ENCODE data around the gene TMEM151B. TPM values are rescaled to one million over a fixed set of nuclear protein-coding genes. Genes with fewer than 3 reads are reported as not detected.
A peak's percentile ranks its signal among the peaks of the same experiment; 100 is the strongest.

The TMEM151B gene
- polyA plus RNA-seq, 2 of the 4 experiments (the other 2 are of a cell fraction): 0.01 TPM; not detected in 1

- no peak for DNase-seq (ENCODE audit: low read depth in 1 of 2, low spot score in 1 of 2)
- CTCF ChIA-PET: interaction anchor here (0.8 to 3.7 kb wide), 3 partner anchors 9 to 81 kb away, joined by 3 to 16 read pairs (median 5); no protein-coding TSS in a partner anchor
- H3K27ac ChIP-seq: peak overlapping the region in 1 of 2 experiments; percentile 99; a peak in 3 of 6 replicates
Measured at GRCh38 chr6:44258325-44258863, 11.9 kb upstream of the TMEM151B start.

GRCh38 chr6:44258921-44259320, 11.3 kb upstream of the TMEM151B start:
- ATAC-seq: no peak
- no peak overlapping the region for H3K4me3 ChIP-seq
- TF ChIP-seq NFE2L2 (conservative IDR thresholded peaks at IDR 0.05; ENCODE audit: low read length) (no peak), USF2 (IDR thresholded peaks at IDR 0.05) (no peak), RAD21 (conservative IDR thresholded peaks at IDR 0.05 in 1 of 2, IDR thresholded peaks at IDR 0.05 in 1 of 2) (no peak), POLR2AphosphoS2 (conservative IDR thresholded peaks at IDR 0.05; ENCODE audit: low read length) (no peak), PBX3 (IDR thresholded peaks at IDR 0.05) (no peak), SREBF2 (IDR thresholded peaks at IDR 0.05) (no peak), FOXS1 (CRISPR knock-in tag; IDR thresholded peaks at IDR 0.05) (no peak), RNF2 (IDR thresholded peaks at IDR 0.05; ENCODE audit: borderline replicate concordance, low read depth) (no peak), BHLHE40 (IDR thresholded peaks at IDR 0.05; ENCODE audit: low read depth, low read length) (no peak), ZNF302 (CRISPR knock-in tag; IDR thresholded peaks at IDR 0.05) (no peak), HEYL (CRISPR knock-in tag; IDR thresholded peaks at IDR 0.05) (no peak), ZSCAN20 (CRISPR knock-in tag; IDR thresholded peaks at IDR 0.05) (no peak)
- WGBS (ENCODE audit: missing lambda C conversion rate): 73% methylated on average over 3 of the region's 3 CpGs
- H3K27ac ChIP-seq: no peak overlapping the region
- H3K4me1 ChIP-seq: peaks cover 30% of the 10 kb centered on the region
- no peak overlapping the region for H3K4me2 ChIP-seq
- CTCF ChIA-PET: interaction anchor here (0.8 to 1.6 kb wide), 2 partner anchors 17 to 80 kb away, joined by 3 to 5 read pairs; no protein-coding TSS in a partner anchor
- DNase-seq (ENCODE audit: low read depth in 1 of 2, low spot score in 1 of 2): no peak
- FAIRE-seq: no peak
- no peaks in the 10 kb centered on the region for H3K9me3 ChIP-seq
- POLR2A ChIA-PET: no interaction called here

More at GRCh38 chr6:44258325-44258863, 11.9 kb upstream of the TMEM151B start:
- H3K9me3 ChIP-seq: no peaks in the 10 kb centered on the region
- WGBS (ENCODE audit: missing lambda C conversion rate): 76% methylated on average over 9 of the region's 9 CpGs
- no peak overlapping the region for H3K4me3 ChIP-seq
- peak overlapping the region; percentile 88; the same call in 1 of the 3 replicates for H3K4me2 ChIP-seq
- FAIRE-seq: no peak
- TF ChIP-seq RARB (CRISPR knock-in tag; IDR thresholded peaks at IDR 0.05) (no peak), RNF2 (IDR thresholded peaks at IDR 0.05; ENCODE audit: borderline replicate concordance, low read depth) (no peak), ELK1 (IDR thresholded peaks at IDR 0.05; ENCODE audit: low read depth, low read length) (no peak), EHMT2 (IDR thresholded peaks at IDR 0.05; ENCODE audit: low read depth) (no peak)
- no peak for ATAC-seq
- POLR2A ChIA-PET: no interaction called here
- peaks cover 28% of the 10 kb centered on the region for H3K4me1 ChIP-seq

- DNase-seq (ENCODE audit: low read depth in 1 of 2, low spot score in 1 of 2): no peak
- CTCF ChIA-PET: no interaction called here
- POLR2A ChIA-PET: no interaction called here
- peaks cover 32% of the 10 kb centered on the region for H3K4me1 ChIP-seq
- 95% methylated on average over 4 of the region's 8 CpGs for WGBS (ENCODE audit: missing lambda C conversion rate)
- H3K27ac ChIP-seq: no peak overlapping the region
- FAIRE-seq: no peak
- ATAC-seq: no peak
- no peak overlapping the region for H3K4me3 ChIP-seq
- TF ChIP-seq EHMT2 (IDR thresholded peaks at IDR 0.05; ENCODE audit: low read depth): no peak
- H3K4me2 ChIP-seq: no peak overlapping the region
- no peaks in the 10 kb centered on the region for H3K9me3 ChIP-seq
Measured at GRCh38 chr6:44260011-44260410, 10.2 kb upstream of the TMEM151B start.
